Peyer's patch (tissue), 4 donors: ENCODE measurements around the gene SPATA4. TPM values are rescaled to one million over a fixed set of nuclear protein-coding genes. Genes with fewer than 3 reads are reported as not detected.

Source experiments
- DNase-seq, 3 donors: peaks; one replicate each; pipeline ENCODE4 v3.0.0-alpha.2; 2017 to 2019
- H3K27ac ChIP-seq, 4 donors: fragments of 200-600 bp; sonication (generic); one replicate each; pipeline ENCODE4 v1.5.1; 2016 to 2019
- H3K27me3 ChIP-seq, 2 donors: fragments of 200-600 bp; sonication (generic); one replicate each; pipeline ENCODE4 v1.5.1; 2019
- H3K36me3 ChIP-seq, 3 donors: fragments of 200-600 bp; sonication (generic); one replicate each; pipeline ENCODE4 v1.5.1; 2016 to 2019
- H3K4me1 ChIP-seq, 4 donors: fragments of 200-600 bp; sonication (generic); one replicate each; pipeline ENCODE4 v1.5.1; 2016 to 2019
- H3K4me3 ChIP-seq, 4 donors: fragments of 200-600 bp; sonication (generic); 1 replicate in 3 of 4; 2 replicates in 1 of 4; pipeline ENCODE4 v1.5.1; 2016 to 2019; ENCODE audit warnings: mild to moderate bottlenecking in 1 of 4
- H3K9me3 ChIP-seq, 4 donors: fragments of 200-600 bp; sonication (generic); one replicate each; pipeline ENCODE4 v1.5.1; 2016 to 2019; ENCODE audit warnings: mild to moderate bottlenecking in 1 of 4
- POLR2A ChIP-seq, 2 donors: fragments of 450-650 bp; IDR thresholded peaks; one replicate each; pipeline ENCODE4 v1.5.1; 2017; ENCODE audit warnings: antibody characterized with exemption in 2 of 2, mild to moderate bottlenecking in 2 of 2, moderate library complexity in 2 of 2
- total RNA-seq, 4 donors: library from RNA; depleted of rRNA; stranded (reverse); fragments of >200 nt; gene quantifications; one replicate each; pipeline ENCODE4 v1.1.0, GENCODE V29; 2016
- TF ChIP-seq, protein P1 (sequence below), 6 experiments: fragments of 450-650 bp in 4 of 6; fragments of 200-600 bp in 2 of 6; sonication (generic) in 1 of 6; IDR thresholded peaks; one replicate each; pipeline ENCODE4 v1.5.1; 2017 to 2019; ENCODE audit warnings: antibody characterized with exemption in 6 of 6, mild to moderate bottlenecking in 3 of 6, moderate library complexity in 1 of 6

SPATA4 gene
- total RNA-seq, 4 donors from 2014 or later = not detected

DNA sequence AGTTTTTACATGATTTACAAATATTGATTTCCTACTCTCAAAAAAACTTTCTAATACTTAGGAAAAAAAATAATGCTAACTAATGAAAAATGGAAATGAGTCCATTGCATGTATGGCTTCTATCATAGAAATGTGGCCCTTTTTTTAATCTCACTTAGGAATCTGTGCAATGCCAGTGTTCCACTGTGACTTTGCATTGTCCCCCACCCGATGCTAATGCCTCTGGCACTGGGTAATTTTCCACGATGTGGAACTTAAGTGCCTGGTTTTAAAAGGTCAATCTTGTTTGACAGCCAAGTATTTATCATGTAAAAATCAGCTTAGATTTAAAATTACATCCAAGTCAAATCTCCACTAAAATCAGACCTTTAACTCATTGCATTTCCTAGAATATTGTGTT is 53.1 kb downstream of the SPATA4 start:
- Histone ChIP-seq H3K9me3 (no peaks in the 10 kb centered on the region), H3K4me1 (no peaks in the 10 kb centered on the region), H3K27me3 (no peaks in the 10 kb centered on the region), H3K27ac (no peak overlapping the region), H3K36me3 (no peaks in the 10 kb centered on the region), H3K4me3 (no peak overlapping the region)
- no peak for DNase-seq
- TF ChIP-seq, protein P1, sequence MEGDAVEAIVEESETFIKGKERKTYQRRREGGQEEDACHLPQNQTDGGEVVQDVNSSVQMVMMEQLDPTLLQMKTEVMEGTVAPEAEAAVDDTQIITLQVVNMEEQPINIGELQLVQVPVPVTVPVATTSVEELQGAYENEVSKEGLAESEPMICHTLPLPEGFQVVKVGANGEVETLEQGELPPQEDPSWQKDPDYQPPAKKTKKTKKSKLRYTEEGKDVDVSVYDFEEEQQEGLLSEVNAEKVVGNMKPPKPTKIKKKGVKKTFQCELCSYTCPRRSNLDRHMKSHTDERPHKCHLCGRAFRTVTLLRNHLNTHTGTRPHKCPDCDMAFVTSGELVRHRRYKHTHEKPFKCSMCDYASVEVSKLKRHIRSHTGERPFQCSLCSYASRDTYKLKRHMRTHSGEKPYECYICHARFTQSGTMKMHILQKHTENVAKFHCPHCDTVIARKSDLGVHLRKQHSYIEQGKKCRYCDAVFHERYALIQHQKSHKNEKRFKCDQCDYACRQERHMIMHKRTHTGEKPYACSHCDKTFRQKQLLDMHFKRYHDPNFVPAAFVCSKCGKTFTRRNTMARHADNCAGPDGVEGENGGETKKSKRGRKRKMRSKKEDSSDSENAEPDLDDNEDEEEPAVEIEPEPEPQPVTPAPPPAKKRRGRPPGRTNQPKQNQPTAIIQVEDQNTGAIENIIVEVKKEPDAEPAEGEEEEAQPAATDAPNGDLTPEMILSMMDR (IDR thresholded peaks at IDR 0.05) = no peak
- no peak for TF ChIP-seq POLR2A (IDR thresholded peaks at IDR 0.05)

DNA sequence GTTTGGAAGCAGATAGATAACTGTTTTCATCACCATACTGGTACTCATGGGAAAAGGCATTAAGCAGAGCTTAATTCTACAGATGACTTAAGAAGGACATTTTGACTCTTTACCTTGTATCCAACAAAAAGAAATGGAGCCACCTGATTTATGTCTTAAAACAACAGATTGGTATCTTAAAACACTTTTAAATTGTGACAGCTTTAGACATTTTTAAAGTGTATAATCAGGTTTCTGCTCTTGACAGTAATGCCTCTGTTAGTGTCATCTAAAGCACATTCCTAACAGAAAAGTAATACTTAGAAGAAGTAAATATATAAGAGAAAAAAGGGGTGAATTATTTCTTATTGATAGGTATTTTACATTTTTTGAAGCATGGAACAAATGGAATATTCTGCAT is 55.9 kb downstream of the SPATA4 start:
- TF ChIP-seq, protein P1 (IDR thresholded peaks at IDR 0.05) = no peak
- TF ChIP-seq POLR2A (IDR thresholded peaks at IDR 0.05) = no peak

DNA sequence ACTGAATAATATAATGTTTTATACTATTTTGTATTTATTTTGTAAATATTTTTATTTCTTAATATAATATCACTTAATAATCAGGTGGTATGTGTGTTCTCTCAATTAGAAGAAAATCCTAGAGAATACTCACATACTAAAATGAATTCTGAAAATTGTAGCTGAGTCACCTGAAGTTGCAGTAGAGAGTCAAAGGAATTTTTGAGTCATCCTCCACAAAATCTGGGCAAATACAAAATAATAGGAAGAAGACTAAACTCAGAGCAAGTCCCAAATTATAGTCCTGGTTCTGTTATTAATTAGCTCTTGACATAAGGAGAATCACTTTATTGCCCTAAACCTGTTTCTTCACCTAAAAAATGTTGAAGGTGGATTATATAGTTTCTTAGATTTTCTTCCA is 57.8 kb downstream of the SPATA4 start:
- H3K27me3 ChIP-seq = no peaks in the 10 kb centered on the region
- H3K27ac ChIP-seq = no peak overlapping the region
- no peaks in the 10 kb centered on the region for H3K9me3 ChIP-seq
- DNase-seq = no peak
- H3K36me3 ChIP-seq = no peaks in the 10 kb centered on the region
- H3K4me1 ChIP-seq = no peaks in the 10 kb centered on the region
- no peak overlapping the region for H3K4me3 ChIP-seq
- TF ChIP-seq POLR2A (IDR thresholded peaks at IDR 0.05) = no peak
- TF ChIP-seq, protein P1 (IDR thresholded peaks at IDR 0.05) = no peak

More for the DNA sequence above, 55.9 kb downstream of the SPATA4 start:
- DNase-seq = no peak
- Histone ChIP-seq H3K27me3 (no peaks in the 10 kb centered on the region), H3K27ac (no peak overlapping the region), H3K9me3 (no peaks in the 10 kb centered on the region), H3K4me1 (no peaks in the 10 kb centered on the region), H3K4me3 (no peak overlapping the region), H3K36me3 (no peaks in the 10 kb centered on the region)

DNA sequence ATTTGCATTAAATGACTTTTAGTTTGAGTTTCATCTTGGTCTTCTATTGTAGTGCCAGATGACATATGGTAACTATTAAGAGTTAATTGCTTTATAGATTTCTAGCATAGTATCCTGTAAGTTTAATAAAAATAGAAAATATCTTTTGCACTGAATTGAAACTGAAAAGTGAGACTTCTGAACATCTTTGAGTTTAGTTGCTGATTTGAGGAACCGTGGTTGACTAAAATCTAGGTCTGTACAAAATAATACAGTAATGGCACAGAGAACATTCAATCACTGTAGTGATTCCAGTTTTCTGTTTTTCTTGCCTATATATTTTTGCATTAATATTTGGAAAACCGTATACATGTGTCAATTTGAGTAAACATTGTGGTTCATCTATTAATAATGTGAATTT is 60.7 kb downstream of the SPATA4 start:
- Histone ChIP-seq H3K36me3 (no peaks in the 10 kb centered on the region), H3K27me3 (no peaks in the 10 kb centered on the region), H3K4me1 (no peaks in the 10 kb centered on the region), H3K9me3 (no peaks in the 10 kb centered on the region), H3K4me3 (no peak overlapping the region), H3K27ac (no peak overlapping the region)
- TF ChIP-seq POLR2A (IDR thresholded peaks at IDR 0.05) = no peak
- TF ChIP-seq, protein P1 (IDR thresholded peaks at IDR 0.05) = no peak
- no peak for DNase-seq

Other genes starting within 250 kb of the SPATA4 start
- 1 to 10 TPM in 3 of 4 donors, under 1 TPM in 1; 0.57 to 6.7 (median 1.8) TPM for gene WDR17, start 129.7 kb downstream of the SPATA4 start, total RNA-seq
- not detected for gene ASB5, start 73.6 kb upstream of the SPATA4 start, total RNA-seq
- gene SPCS3, start 124.4 kb upstream of the SPATA4 start, total RNA-seq = 10 to 100 TPM; 31.2 to 47.3 (median 38.3) TPM